GM12878 (cell line): ENCODE measurements around the gene EHBP1. TPM values are rescaled to one million over a fixed set of nuclear protein-coding genes. Genes with fewer than 3 reads are reported as not detected.

Experiments used
- ATAC-seq: fragments of 200-7000 bp; cut with Tn5 transposase; 3 replicates; pipeline ENCODE4 v1.9.1; 2020; ENCODE audit warnings: mild to moderate bottlenecking, moderate library complexity
- BruUV-seq: library from RNA; stranded (reverse); fragments of 400-500 nt; replicated peaks from 2 replicates; lab custom pipeline; 2021; lab: Mats Ljungman, UMichigan
- CTCF ChIA-PET: fragments of 300-600 bp; sonication (Branson Sonifier 250); formaldehyde crosslinking; extraction: SDS; loops from one replicate; lab custom pipeline; 2021; ENCODE audit warnings: inconsistent platforms; lab: Yijun Ruan, JAX
- POLR2A ChIA-PET: fragments of 350-600 bp; formaldehyde crosslinking; extraction: SDS; loops from one replicate; lab custom pipeline; 2021; ENCODE audit warnings: inconsistent platforms; lab: Charles Lee
- RAD21 ChIA-PET: fragments of 300-600 bp; sonication (Branson Sonifier 250); formaldehyde crosslinking; loops from one replicate; lab custom pipeline; 2023; ENCODE audit warnings: antibody characterized with exemption; ENCODE audit not compliant: unreplicated experiment; lab: Charles Lee
- SMC1A ChIA-PET: fragments of 300-600 bp; sonication (Branson Sonifier 250); formaldehyde crosslinking; loops from one replicate; lab custom pipeline; 2023; ENCODE audit not compliant: unreplicated experiment, uncharacterized antibody; lab: Charles Lee
- DNase-seq: peaks from one replicate; pipeline ENCODE4 v3.0.0-alpha.2; 2011; ENCODE audit warnings: low read depth, low spot score
- FAIRE-seq: peaks from 3 replicates; lab custom pipeline; 2011; peaks lifted over from hg19 to GRCh38; lab: Jason Lieb, UNC
- H2AFZ ChIP-seq: 2 replicates; pipeline ENCODE4 v1.6.0; 2011; ENCODE audit warnings: low read depth, low read length, control low read depth; ENCODE audit not compliant: control insufficient read depth
- H3K27ac ChIP-seq: 2 replicates; pipeline ENCODE4 v1.5.1; 2011; ENCODE audit warnings: control low read depth; ENCODE audit not compliant: control insufficient read depth, insufficient read depth
- H3K27me3 ChIP-seq, 2 experiments: replicated peaks in 1 of 2; 2 replicates each; pipeline versions ENCODE4 v1.6.0 to v1.6.1; 2011; ENCODE audit warnings: low read length in 1 of 2; ENCODE audit not compliant: control insufficient read depth in 2 of 2, insufficient read depth in 2 of 2
- H3K36me3 ChIP-seq, 2 experiments: 2 replicates each; pipeline ENCODE4 v1.5.1; 2011; ENCODE audit warnings: low read length in 1 of 2; ENCODE audit not compliant: control insufficient read depth in 2 of 2, insufficient read depth in 2 of 2
- H3K4me1 ChIP-seq: 2 replicates; pipeline ENCODE4 v1.6.1; 2011; ENCODE audit warnings: mild to moderate bottlenecking, low read length, moderate library complexity, mixed read lengths; ENCODE audit not compliant: control insufficient read depth, insufficient read depth
- H3K4me2 ChIP-seq: 2 replicates; pipeline ENCODE4 v1.6.0; 2011; ENCODE audit warnings: control low read depth; ENCODE audit not compliant: control insufficient read depth, insufficient read depth
- H3K4me3 ChIP-seq: fragments of 200-600 bp; sonication (generic); 2 replicates; pipeline ENCODE4 v1.5.1; 2016
- H3K79me2 ChIP-seq: 2 replicates; pipeline ENCODE4 v1.6.0; 2011; ENCODE audit warnings: low read length; ENCODE audit not compliant: control insufficient read depth, insufficient read depth
- H3K9ac ChIP-seq: 2 replicates; pipeline ENCODE4 v1.8.0; 2011; ENCODE audit warnings: low read length, control low read depth, mixed read lengths; ENCODE audit not compliant: control insufficient read depth, insufficient read depth
- H3K9me3 ChIP-seq: replicated peaks from 3 replicates; pipeline ENCODE4 v1.5.1; 2011; ENCODE audit warnings: mild to moderate bottlenecking, low read length; ENCODE audit not compliant: control insufficient read depth, insufficient read depth
- H4K20me1 ChIP-seq: 2 replicates; pipeline ENCODE4 v1.6.0; 2011; ENCODE audit not compliant: control insufficient read depth, insufficient read depth
- ASH2L ChIP-seq: fragments of 300-600, 200-600 bp; sonication (generic); IDR thresholded peaks from 2 replicates; pipeline ENCODE4 v1.6.1; 2017; ENCODE audit warnings: low read depth, mild to moderate bottlenecking, borderline replicate concordance
- ETV6 ChIP-seq, 2 experiments: fragments of 450-650 bp in 1 of 2; IDR thresholded peaks in 1 of 2; conservative IDR thresholded peaks in 1 of 2; 2 replicates each; pipeline ENCODE4 v1.6.1; 2014; ENCODE audit warnings: antibody characterized with exemption in 1 of 2, borderline replicate concordance in 1 of 2, low read depth in 1 of 2, mild to moderate bottlenecking in 1 of 2, moderate library complexity in 1 of 2
- JUND ChIP-seq: IDR thresholded peaks from 2 replicates; pipeline ENCODE4 v1.6.1; 2012; ENCODE audit warnings: low read depth, mild to moderate bottlenecking, low read length, improper control_type of control experiment, moderate library complexity
- SMC3 ChIP-seq: IDR thresholded peaks from 2 replicates; pipeline ENCODE4 v1.6.1; 2011; ENCODE audit warnings: low read length, improper control_type of control experiment, borderline replicate concordance
- ZSCAN29 ChIP-seq: fragments of 450-650 bp; IDR thresholded peaks from 2 replicates; pipeline ENCODE4 v1.6.1; 2017; ENCODE audit warnings: mild to moderate bottlenecking, moderate library complexity
- WGBS: methylation state at CpG from one replicate; pipeline ENCODE4 v1.1.6; 2016; ENCODE audit warnings: low lambda C conversion rate; ENCODE audit not compliant: insufficient replicate concordance, insufficient coverage; ENCODE audit errors: missing lambda C conversion rate; 5-methylcytosine and 5-hydroxymethylcytosine counted together
- in situ Hi-C: fragments of 300-500 bp; cut with MboI; formaldehyde crosslinking; loops from 9 replicates; pipeline ENCODE4 v1.14.3; 2018; ENCODE audit warnings: mixed read lengths
- intact Hi-C: fragments of 100-400 bp; cut with micrococcal nuclease; formaldehyde crosslinking; loops from one replicate; pipeline ENCODE4 v1.14.2; 2022; ENCODE audit not compliant: unreplicated experiment
- polyA plus RNA-seq, 11 experiments: library from polyadenylated mRNA; depleted of rRNA in 4 of 11; unstranded in 6 of 11; stranded (reverse) in 5 of 11; fragments of >200 nt; fragmentation: Nextera tagmentation in 4 of 11; fragmentation: Illumina TruSeq in 1 of 11; extraction: Ambion mirVana in 4 of 11; extraction: Trizol in 1 of 11; gene quantifications; 1 replicate in 1 of 11; 2 replicates in 10 of 11; pipeline versions ENCODE4 v1.2.1 to v1.2.3, GENCODE V29; 2011 to 2016; ENCODE audit warnings: inconsistent platforms in 2 of 11, missing spikeins in 2 of 11, low read depth in 1 of 11
- total RNA-seq, 4 experiments: library from RNA; depleted of rRNA in 3 of 4; stranded (reverse); fragments of >200 nt in 3 of 4; fragmentation: Illumina TruSeq in 1 of 4; extraction: Trizol in 1 of 4; gene quantifications; 2 replicates each; pipeline versions ENCODE4 v1.2.1 to v1.2.3, GENCODE V29; 2013 to 2021
- TF ChIP-seq, protein P1 (sequence below): IDR thresholded peaks from 2 replicates; pipeline ENCODE4 v1.6.1; 2012; ENCODE audit warnings: mild to moderate bottlenecking, low read depth, low read length

The EHBP1 gene
- total and polyA plus RNA-seq, 10 of the 15 experiments (the other 5 are each of a cell fraction or from before 2014, with no cell fraction given): 5.7 to 26.1 (median 13.6) TPM

DNA sequence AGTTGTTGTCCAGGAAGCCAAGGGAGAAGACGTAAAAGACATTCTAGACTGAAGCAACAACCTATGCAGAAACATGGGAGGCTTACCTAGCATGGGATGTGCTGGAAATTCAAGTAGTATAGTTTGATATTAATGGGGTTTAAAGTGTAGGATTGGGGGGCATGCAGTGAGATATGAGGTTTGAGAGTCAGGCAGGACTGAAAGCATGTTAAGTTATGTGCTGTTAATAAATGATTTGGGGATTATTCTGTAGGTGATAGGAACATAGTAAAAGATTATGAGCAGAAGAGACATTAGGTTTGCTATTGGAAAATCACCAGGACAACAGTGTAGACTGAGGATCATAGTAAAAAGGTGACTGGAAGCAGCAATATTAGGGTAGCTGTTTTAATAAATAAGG lies 3.2 kb downstream of the EHBP1 start:
- ChIA-PET CTCF (interaction anchor here (0.5 to 4.7 kb wide), 3 partner anchors 66 to 251 kb away, joined by 5 to 14 read pairs (median 6); no protein-coding TSS in a partner anchor), SMC1A (interaction anchor here (0.9 to 3.5 kb wide), 8 partner anchors 11 to 67 kb away, joined by 4 to 18 read pairs (median 6); no protein-coding TSS in a partner anchor), RAD21 (interaction anchor here (0.6 to 1.0 kb wide), 3 partner anchors 12 to 238 kb away, joined by 3 to 4 read pairs (median 4); no protein-coding TSS in a partner anchor), POLR2A (interaction anchor here (0.5 to 1.1 kb wide), 4 partner anchors 12 to 385 kb away, joined by 3 to 8 read pairs (median 3); no protein-coding TSS in a partner anchor)
- Histone ChIP-seq H3K36me3 (no peaks in the 10 kb centered on the region; a peak in 1 of 4 replicates), H3K4me3 (peak overlapping the region; percentile 18; the same call in 1 of the 2 replicates), H4K20me1 (no peaks in the 10 kb centered on the region), H3K27ac (no peak overlapping the region), H3K79me2 (peaks cover 35% of the 10 kb centered on the region), H3K4me1 (no peaks in the 10 kb centered on the region), H3K4me2 (peak overlapping the region; percentile 63), H2AFZ (no peak overlapping the region), H3K27me3 (no peaks in the 10 kb centered on the region), H3K9ac (no peak overlapping the region), H3K9me3 (peaks cover 11% of the 10 kb centered on the region; the same call in 2 of the 3 replicates)
- in situ Hi-C loops (no loop called here), intact Hi-C loops (loop anchor here (5.0 kb wide), 2 partner anchors 201 to 709 kb away; partner anchors contain the start of gene TMEM17)
- FAIRE-seq: no peak
- no peak for TF ChIP-seq SMC3
- TF ChIP-seq JUND: no peak
- no peak for TF ChIP-seq ZSCAN29
- no peak for TF ChIP-seq ETV6 (conservative IDR thresholded peaks at IDR 0.05 in 1 of 2, IDR thresholded peaks at IDR 0.05 in 1 of 2; ENCODE audit: borderline replicate concordance in 1 of 2, low read depth in 1 of 2)
- TF ChIP-seq, protein P1, sequence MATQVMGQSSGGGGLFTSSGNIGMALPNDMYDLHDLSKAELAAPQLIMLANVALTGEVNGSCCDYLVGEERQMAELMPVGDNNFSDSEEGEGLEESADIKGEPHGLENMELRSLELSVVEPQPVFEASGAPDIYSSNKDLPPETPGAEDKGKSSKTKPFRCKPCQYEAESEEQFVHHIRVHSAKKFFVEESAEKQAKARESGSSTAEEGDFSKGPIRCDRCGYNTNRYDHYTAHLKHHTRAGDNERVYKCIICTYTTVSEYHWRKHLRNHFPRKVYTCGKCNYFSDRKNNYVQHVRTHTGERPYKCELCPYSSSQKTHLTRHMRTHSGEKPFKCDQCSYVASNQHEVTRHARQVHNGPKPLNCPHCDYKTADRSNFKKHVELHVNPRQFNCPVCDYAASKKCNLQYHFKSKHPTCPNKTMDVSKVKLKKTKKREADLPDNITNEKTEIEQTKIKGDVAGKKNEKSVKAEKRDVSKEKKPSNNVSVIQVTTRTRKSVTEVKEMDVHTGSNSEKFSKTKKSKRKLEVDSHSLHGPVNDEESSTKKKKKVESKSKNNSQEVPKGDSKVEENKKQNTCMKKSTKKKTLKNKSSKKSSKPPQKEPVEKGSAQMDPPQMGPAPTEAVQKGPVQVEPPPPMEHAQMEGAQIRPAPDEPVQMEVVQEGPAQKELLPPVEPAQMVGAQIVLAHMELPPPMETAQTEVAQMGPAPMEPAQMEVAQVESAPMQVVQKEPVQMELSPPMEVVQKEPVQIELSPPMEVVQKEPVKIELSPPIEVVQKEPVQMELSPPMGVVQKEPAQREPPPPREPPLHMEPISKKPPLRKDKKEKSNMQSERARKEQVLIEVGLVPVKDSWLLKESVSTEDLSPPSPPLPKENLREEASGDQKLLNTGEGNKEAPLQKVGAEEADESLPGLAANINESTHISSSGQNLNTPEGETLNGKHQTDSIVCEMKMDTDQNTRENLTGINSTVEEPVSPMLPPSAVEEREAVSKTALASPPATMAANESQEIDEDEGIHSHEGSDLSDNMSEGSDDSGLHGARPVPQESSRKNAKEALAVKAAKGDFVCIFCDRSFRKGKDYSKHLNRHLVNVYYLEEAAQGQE: no peak
- no peak for TF ChIP-seq ASH2L
- ATAC-seq: no peak
- BruUV-seq: TSS peak; percentile 33
- DNase-seq: no peak
- 95% methylated on average over 1 of the region's 1 CpG for WGBS
